Measurements from ENCODE around the gene RTRAF. TPM values are rescaled to one million over a fixed set of nuclear protein-coding genes. Genes with fewer than 3 reads are reported as not detected.

RTRAF gene
- total and polyA plus RNA-seq, 9 of the 15 experiments (the other 6 are each of a cell fraction or from before 2014, with no cell fraction given) = 126 to 204 (median 155) TPM

DNA sequence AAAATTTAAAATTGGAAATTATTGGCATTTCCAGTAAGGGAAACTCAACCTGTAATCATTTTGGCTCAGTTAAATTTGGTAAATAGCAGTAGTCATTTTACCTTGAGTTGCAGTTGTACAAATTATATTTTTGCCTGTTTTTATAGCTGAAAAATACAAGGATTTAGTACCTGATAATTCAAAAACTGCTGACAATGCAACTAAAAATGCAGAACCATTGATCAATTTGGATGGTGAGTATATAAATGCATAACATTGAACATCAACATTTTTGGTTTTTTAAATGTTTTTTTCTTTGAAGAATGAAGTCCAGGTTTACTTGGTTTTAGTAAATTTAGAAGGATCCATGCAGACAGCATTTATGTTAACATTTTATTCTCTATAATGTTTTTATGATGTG is 9.0 kb downstream of the RTRAF start:
- ChIA-PET POLR2A (no interaction called here), CTCF (ENCODE audit: low intra/inter-chr PET ratio) (no interaction called here)
- no peak overlapping the region for H3K4me2 ChIP-seq (ENCODE audit: insufficient read depth, low read length)
- no peaks in the 10 kb centered on the region for H3K79me2 ChIP-seq (ENCODE audit: control insufficient read depth, insufficient read depth, low read length)
- FAIRE-seq (no peak), DNase-seq (ENCODE audit: extremely low read depth in 1 of 4, low spot score in 3 of 4) (no peak), ATAC-seq (no peak)
- H3K9ac ChIP-seq (ENCODE audit: insufficient read depth in 1 of 2, low read depth in 2 of 2, low read length in 2 of 2) = no peak overlapping the region
- intact Hi-C loops (cut with micrococcal nuclease) = loop anchor here (5.0 to 10.0 kb wide), 2 partner anchors 134 to 276 kb away; no protein-coding TSS in a partner anchor
- no peaks in the 10 kb centered on the region for H3K9me3 ChIP-seq (replicated peaks; ENCODE audit: control insufficient read depth, insufficient read depth, low read depth, low read length)
- peaks cover 93% of the 10 kb centered on the region for H3K36me3 ChIP-seq (ENCODE audit: control insufficient read depth, insufficient read depth, low read length)
- no peaks in the 10 kb centered on the region for H3K4me1 ChIP-seq (replicated peaks in 1 of 2; ENCODE audit: control insufficient read depth in 2 of 2, insufficient read depth in 2 of 2, low read length in 2 of 2)
- H3K27me3 ChIP-seq (ENCODE audit: control insufficient read depth in 2 of 2, insufficient read depth in 2 of 2, low read length in 2 of 2) = no peaks in the 10 kb centered on the region
- in situ Hi-C loops (cut with MboI) = no loop called here
- no peak overlapping the region for H3K4me3 ChIP-seq
- H3K27ac ChIP-seq (ENCODE audit: extremely low read depth, low read depth, low read length) = no peak overlapping the region
- no TSS peak for BruUV-seq (replicated peaks)
- H3K9me1 ChIP-seq (ENCODE audit: control insufficient read depth, insufficient read depth, low read length) = no peaks in the 10 kb centered on the region
- H2AFZ ChIP-seq (ENCODE audit: low read depth, low read length) = no peak overlapping the region
- H4K20me1 ChIP-seq (replicated peaks; ENCODE audit: control insufficient read depth, insufficient read depth, low read length) = no peaks in the 10 kb centered on the region
- TF ChIP-seq KHSRP (IDR thresholded peaks at IDR 0.05) = no peak
- TF ChIP-seq MAFK (IDR thresholded peaks at IDR 0.05; ENCODE audit: low read length) = peak; percentile 93
- peak; percentile 89 for TF ChIP-seq MAFF (IDR thresholded peaks at IDR 0.05; ENCODE audit: low read length)
- no peak for TF ChIP-seq ZBTB11 (CRISPR knock-in tag; IDR thresholded peaks at IDR 0.05)
- TF ChIP-seq ZNF830 (CRISPR knock-in tag; IDR thresholded peaks at IDR 0.05) = no peak
- TF ChIP-seq ZNF77 (CRISPR knock-in tag; IDR thresholded peaks at IDR 0.05) = no peak
- TF ChIP-seq ZNF316 (IDR thresholded peaks at IDR 0.05) = peak; percentile 90
- TF ChIP-seq C11orf30 (IDR thresholded peaks at IDR 0.05; ENCODE audit: low read depth) = peak; percentile 73
- TF ChIP-seq TFAP4 (CRISPR knock-in tag; IDR thresholded peaks at IDR 0.05; ENCODE audit: borderline replicate concordance) = no peak
- TF ChIP-seq PHTF2 (CRISPR knock-in tag; IDR thresholded peaks at IDR 0.05) = no peak
- TF ChIP-seq, protein P1, sequence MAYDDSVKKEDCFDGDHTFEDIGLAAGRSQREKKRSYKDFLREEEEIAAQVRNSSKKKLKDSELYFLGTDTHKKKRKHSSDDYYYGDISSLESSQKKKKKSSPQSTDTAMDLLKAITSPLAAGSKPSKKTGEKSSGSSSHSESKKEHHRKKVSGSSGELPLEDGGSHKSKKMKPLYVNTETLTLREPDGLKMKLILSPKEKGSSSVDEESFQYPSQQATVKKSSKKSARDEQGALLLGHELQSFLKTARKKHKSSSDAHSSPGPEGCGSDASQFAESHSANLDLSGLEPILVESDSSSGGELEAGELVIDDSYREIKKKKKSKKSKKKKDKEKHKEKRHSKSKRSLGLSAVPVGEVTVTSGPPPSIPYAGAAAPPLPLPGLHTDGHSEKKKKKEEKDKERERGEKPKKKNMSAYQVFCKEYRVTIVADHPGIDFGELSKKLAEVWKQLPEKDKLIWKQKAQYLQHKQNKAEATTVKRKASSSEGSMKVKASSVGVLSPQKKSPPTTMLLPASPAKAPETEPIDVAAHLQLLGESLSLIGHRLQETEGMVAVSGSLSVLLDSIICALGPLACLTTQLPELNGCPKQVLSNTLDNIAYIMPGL (CRISPR knock-in tag; IDR thresholded peaks at IDR 0.05) = no peak
- no peak for TF ChIP-seq CREBBP (IDR thresholded peaks at IDR 0.05; ENCODE audit: low read depth, low read length)
- TF ChIP-seq LARP7 (IDR thresholded peaks at IDR 0.05) = no peak
- TF ChIP-seq ETV5 (CRISPR knock-in tag; IDR thresholded peaks at IDR 0.05; ENCODE audit: low read depth) = no peak
- TF ChIP-seq, protein P2, sequence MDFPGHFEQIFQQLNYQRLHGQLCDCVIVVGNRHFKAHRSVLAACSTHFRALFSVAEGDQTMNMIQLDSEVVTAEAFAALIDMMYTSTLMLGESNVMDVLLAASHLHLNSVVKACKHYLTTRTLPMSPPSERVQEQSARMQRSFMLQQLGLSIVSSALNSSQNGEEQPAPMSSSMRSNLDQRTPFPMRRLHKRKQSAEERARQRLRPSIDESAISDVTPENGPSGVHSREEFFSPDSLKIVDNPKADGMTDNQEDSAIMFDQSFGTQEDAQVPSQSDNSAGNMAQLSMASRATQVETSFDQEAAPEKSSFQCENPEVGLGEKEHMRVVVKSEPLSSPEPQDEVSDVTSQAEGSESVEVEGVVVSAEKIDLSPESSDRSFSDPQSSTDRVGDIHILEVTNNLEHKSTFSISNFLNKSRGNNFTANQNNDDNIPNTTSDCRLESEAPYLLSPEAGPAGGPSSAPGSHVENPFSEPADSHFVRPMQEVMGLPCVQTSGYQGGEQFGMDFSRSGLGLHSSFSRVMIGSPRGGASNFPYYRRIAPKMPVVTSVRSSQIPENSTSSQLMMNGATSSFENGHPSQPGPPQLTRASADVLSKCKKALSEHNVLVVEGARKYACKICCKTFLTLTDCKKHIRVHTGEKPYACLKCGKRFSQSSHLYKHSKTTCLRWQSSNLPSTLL (IDR thresholded peaks at IDR 0.05) = no peak
- peak; percentile 81 for TF ChIP-seq MAFG (tag; conservative IDR thresholded peaks at IDR 0.05)
- no peak for TF ChIP-seq HLTF (IDR thresholded peaks at IDR 0.05)
- TF ChIP-seq CCAR2 (IDR thresholded peaks at IDR 0.05; ENCODE audit: low read depth, low read length) = no peak
- no peak for TF ChIP-seq ZNF24 (IDR thresholded peaks at IDR 0.05)

Data from K562 (cell line).